Loucy (cell line): ENCODE measurements around the gene EPN2.

ENCODE experiments used
- H2AFZ ChIP-seq: fragments of 200-600 bp; sonication (generic); 2 replicates; pipeline ENCODE4 v1.6.0; 2016; ENCODE audit warnings: antibody characterized with exemption, mild to moderate bottlenecking, low read length, moderate library complexity
- H3F3A ChIP-seq: fragments of 200-600 bp; 2 replicates; pipeline ENCODE4 v1.6.0; 2016; ENCODE audit warnings: antibody characterized with exemption, low read depth, mild to moderate bottlenecking
- H3K27me3 ChIP-seq: fragments of 200-600 bp; sonication (generic); 2 replicates; pipeline ENCODE4 v1.6.1; 2014; ENCODE audit warnings: low read length, mild to moderate bottlenecking; ENCODE audit not compliant: insufficient read depth, poor library complexity, severe bottlenecking
- H3K36me3 ChIP-seq: fragments of 200-600 bp; sonication (generic); 2 replicates; pipeline ENCODE4 v1.6.1; 2016; ENCODE audit warnings: low read length; ENCODE audit not compliant: insufficient read depth
- H3K4me1 ChIP-seq: fragments of 200-600 bp; sonication (generic); 2 replicates; pipeline ENCODE4 v1.5.1; 2014; ENCODE audit warnings: low read length, mild to moderate bottlenecking; ENCODE audit not compliant: insufficient read depth, poor library complexity, severe bottlenecking
- H3K4me2 ChIP-seq: fragments of 200-600 bp; sonication (generic); 2 replicates; pipeline ENCODE4 v1.6.0; 2014; ENCODE audit warnings: antibody characterized with exemption, low read length, low read depth, mild to moderate bottlenecking; ENCODE audit not compliant: poor library complexity, severe bottlenecking
- H3K4me3 ChIP-seq: fragments of 200-600 bp; sonication (generic); 2 replicates; pipeline ENCODE4 v1.5.1; 2014; ENCODE audit warnings: low read length, mild to moderate bottlenecking, mixed read lengths; ENCODE audit not compliant: poor library complexity, severe bottlenecking
- H3K79me2 ChIP-seq: fragments of 200-600 bp; sonication (generic); 2 replicates; pipeline ENCODE4 v1.6.1; 2014; ENCODE audit warnings: low read length; ENCODE audit not compliant: insufficient read depth
- H3K9ac ChIP-seq: fragments of 200-600 bp; sonication (generic); 2 replicates; pipeline ENCODE4 v1.6.0; 2014; ENCODE audit warnings: mild to moderate bottlenecking, low read depth, low read length, moderate library complexity; ENCODE audit not compliant: poor library complexity, severe bottlenecking
- H3K9me2 ChIP-seq: fragments of 200-600 bp; sonication (generic); replicated peaks from 2 replicates; pipeline ENCODE4 v1.6.1; 2016; ENCODE audit warnings: low read depth, low read length, mixed read lengths
- H3K9me3 ChIP-seq: fragments of 200-600 bp; sonication (generic); 2 replicates; pipeline ENCODE4 v1.6.1; 2014; ENCODE audit warnings: mild to moderate bottlenecking, antibody characterized with exemption, low read length, low read depth; ENCODE audit not compliant: insufficient read depth
- H4K20me1 ChIP-seq: fragments of 200-600 bp; sonication (generic); 2 replicates; pipeline ENCODE4 v1.6.0; 2014; ENCODE audit warnings: antibody characterized with exemption, low read length, mild to moderate bottlenecking; ENCODE audit not compliant: insufficient read depth, poor library complexity, severe bottlenecking
- EZH2phosphoT487 ChIP-seq: fragments of 200-600 bp; IDR thresholded peaks from 2 replicates; pipeline ENCODE4 v1.6.1; 2018; ENCODE audit warnings: antibody characterized with exemption, mild to moderate bottlenecking, moderate library complexity, borderline replicate concordance
- TF ChIP-seq, protein P1 (sequence below): fragments of 200-600 bp; sonication (generic); conservative IDR thresholded peaks from 2 replicates; pipeline ENCODE4 v1.5.1; 2014; ENCODE audit warnings: mild to moderate bottlenecking, antibody characterized with exemption, low read length

The EPN2 gene

DNA sequence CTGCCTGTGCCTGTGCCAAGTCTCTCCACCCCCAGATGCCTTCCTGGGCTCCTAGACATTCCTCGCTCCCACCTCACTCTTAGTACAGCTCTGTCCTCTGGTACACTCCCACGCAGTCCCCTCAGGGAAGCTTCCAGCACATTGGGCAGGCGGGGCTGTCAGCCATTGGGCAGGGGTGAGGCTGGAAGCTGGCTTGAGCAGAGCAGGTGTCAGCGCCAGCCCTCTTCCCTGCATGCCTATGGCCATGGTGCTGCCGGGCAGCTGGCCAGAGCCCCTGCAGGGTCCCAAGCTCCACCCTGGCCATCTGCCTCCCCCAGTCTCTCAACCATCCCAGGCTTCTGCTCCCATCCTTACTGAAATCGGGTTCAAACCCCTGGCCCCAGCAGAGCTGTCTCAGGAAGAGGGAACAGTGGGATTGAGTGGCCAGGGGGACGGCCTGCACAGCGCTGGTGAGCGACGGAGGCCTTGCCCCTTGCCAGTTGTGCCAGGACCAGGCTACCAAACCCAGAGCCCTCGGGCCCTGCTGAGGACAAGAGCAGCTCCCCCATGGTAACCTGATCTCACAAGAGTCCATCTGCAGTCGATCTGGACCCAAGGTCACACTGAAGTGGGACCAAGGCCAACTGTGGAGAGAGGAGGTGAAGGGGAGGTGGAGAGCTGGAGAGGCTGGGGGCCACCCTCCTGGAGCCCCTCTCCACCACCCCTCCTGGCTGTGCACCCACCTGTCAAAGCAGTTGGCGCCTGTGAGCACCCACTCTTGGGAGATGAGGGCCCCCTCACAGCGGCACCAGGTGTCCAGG, 127.7 kb downstream of the EPN2 start:
- Histone ChIP-seq H3K27me3 (no peaks in the 10 kb centered on the region), H3K9ac (no peak overlapping the region), H3K4me3 (no peak overlapping the region), H3K4me1 (peaks cover 5% of the 10 kb centered on the region), H3K9me3 (no peaks in the 10 kb centered on the region), H3F3A (no peaks in the 10 kb centered on the region), H4K20me1 (no peaks in the 10 kb centered on the region), H3K36me3 (no peaks in the 10 kb centered on the region), H3K4me2 (no peak overlapping the region), H3K79me2 (no peaks in the 10 kb centered on the region), H3K9me2 (no peaks in the 10 kb centered on the region), H2AFZ (no peak overlapping the region)
- TF ChIP-seq, protein P1, sequence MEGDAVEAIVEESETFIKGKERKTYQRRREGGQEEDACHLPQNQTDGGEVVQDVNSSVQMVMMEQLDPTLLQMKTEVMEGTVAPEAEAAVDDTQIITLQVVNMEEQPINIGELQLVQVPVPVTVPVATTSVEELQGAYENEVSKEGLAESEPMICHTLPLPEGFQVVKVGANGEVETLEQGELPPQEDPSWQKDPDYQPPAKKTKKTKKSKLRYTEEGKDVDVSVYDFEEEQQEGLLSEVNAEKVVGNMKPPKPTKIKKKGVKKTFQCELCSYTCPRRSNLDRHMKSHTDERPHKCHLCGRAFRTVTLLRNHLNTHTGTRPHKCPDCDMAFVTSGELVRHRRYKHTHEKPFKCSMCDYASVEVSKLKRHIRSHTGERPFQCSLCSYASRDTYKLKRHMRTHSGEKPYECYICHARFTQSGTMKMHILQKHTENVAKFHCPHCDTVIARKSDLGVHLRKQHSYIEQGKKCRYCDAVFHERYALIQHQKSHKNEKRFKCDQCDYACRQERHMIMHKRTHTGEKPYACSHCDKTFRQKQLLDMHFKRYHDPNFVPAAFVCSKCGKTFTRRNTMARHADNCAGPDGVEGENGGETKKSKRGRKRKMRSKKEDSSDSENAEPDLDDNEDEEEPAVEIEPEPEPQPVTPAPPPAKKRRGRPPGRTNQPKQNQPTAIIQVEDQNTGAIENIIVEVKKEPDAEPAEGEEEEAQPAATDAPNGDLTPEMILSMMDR: no peak
- no peak for TF ChIP-seq EZH2phosphoT487

- Histone ChIP-seq H3K4me3 (no peak overlapping the region), H3K79me2 (no peaks in the 10 kb centered on the region), H4K20me1 (no peaks in the 10 kb centered on the region), H3K36me3 (no peaks in the 10 kb centered on the region), H3K4me1 (peaks cover 11% of the 10 kb centered on the region), H2AFZ (no peak overlapping the region), H3K9me2 (no peaks in the 10 kb centered on the region), H3F3A (no peaks in the 10 kb centered on the region), H3K9me3 (no peaks in the 10 kb centered on the region), H3K27me3 (no peaks in the 10 kb centered on the region), H3K4me2 (no peak overlapping the region), H3K9ac (no peak overlapping the region)
- TF ChIP-seq, protein P1: no peak
- no peak for TF ChIP-seq EZH2phosphoT487
These were observed 128.3 kb downstream of the EPN2 start for GRCh38 chr17:19365499-19365817.

DNA sequence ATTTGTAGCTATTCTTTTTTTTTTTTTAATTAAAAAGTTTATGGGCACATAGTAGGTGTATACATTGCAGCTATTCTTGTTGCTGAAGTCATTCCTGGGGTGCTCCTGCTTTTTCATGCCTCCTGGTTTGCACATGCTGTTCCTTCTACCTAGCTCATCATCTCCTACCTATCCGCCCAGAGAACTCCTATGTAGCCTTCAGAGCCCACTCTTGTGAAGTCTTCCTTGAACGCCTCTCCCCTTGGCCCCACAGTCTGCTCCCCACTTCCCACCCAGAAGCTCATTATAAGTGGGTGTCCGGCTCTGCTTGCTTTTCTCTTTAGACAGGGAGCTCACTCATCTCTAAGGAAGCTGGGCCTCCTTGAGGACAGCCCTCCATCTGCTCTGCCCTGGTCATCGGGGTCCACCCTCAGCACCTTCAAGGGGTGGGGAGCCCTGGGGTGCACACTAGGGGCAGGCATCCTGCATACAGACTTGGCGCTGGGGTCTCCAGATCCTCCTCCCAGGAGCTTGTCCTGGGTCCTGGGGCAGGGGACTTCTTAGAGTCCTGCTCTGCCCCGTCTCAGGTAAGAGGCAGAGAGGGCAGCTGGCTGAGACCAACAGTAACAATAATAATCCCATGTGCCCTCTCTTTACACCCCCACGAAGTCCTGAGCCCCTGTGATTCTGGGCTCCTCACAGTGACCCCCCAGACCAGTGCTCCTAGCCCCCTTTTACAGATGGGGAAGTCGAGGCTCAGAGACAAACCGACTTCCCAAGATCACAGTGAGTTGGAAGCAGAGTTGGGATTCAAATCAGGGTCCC, 128.9 kb downstream of the EPN2 start:
- H3K27me3 ChIP-seq: no peaks in the 10 kb centered on the region

More for the DNA sequence above, 128.9 kb downstream of the EPN2 start:
- no peak overlapping the region for H3K4me3 ChIP-seq
- H3K4me1 ChIP-seq: peaks cover 17% of the 10 kb centered on the region
- H3K9me2 ChIP-seq: no peaks in the 10 kb centered on the region
- H2AFZ ChIP-seq: no peak overlapping the region
- no peak overlapping the region for H3K4me2 ChIP-seq
- TF ChIP-seq, protein P1: no peak
- TF ChIP-seq EZH2phosphoT487: no peak
- H3K9ac ChIP-seq: no peak overlapping the region
- no peaks in the 10 kb centered on the region for H3K9me3 ChIP-seq
- H3K79me2 ChIP-seq: no peaks in the 10 kb centered on the region
- H3K36me3 ChIP-seq: no peaks in the 10 kb centered on the region
- no peaks in the 10 kb centered on the region for H3F3A ChIP-seq
- H4K20me1 ChIP-seq: no peaks in the 10 kb centered on the region
